T-helper 2 cell treated with Interferon-gamma antibody and Interleukin-4, amounts not matched to agents 5 μg/mL and 100 μg/mL, for 36 hours (primary cell): ENCODE measurements around the gene PLG.
"Not testable (repeated sequence)": the region's sequence is repeated elsewhere in the genome, so short reads cannot be mapped to it uniquely, and the experiment has no call there.

Experiments used
- DNase-seq: peaks from one replicate; pipeline ENCODE4 v3.0.0; 2021; ENCODE audit warnings: low spot score
- H3K27ac Mint-ChIP-seq: one replicate; pipeline ENCODE4 v1.8.0; 2021; ENCODE audit warnings: mild to moderate bottlenecking, mixed read lengths
- H3K27me3 Mint-ChIP-seq: one replicate; pipeline ENCODE4 v1.8.0; 2021; ENCODE audit warnings: low read depth, mixed read lengths
- H3K36me3 Mint-ChIP-seq: one replicate; pipeline ENCODE4 v1.8.0; 2021; ENCODE audit warnings: low read depth, mixed read lengths
- H3K4me1 Mint-ChIP-seq: one replicate; pipeline ENCODE4 v1.8.0; 2021; ENCODE audit warnings: low read depth, mixed read lengths
- H3K4me3 Mint-ChIP-seq: one replicate; pipeline ENCODE4 v1.8.0; 2022; ENCODE audit warnings: mild to moderate bottlenecking, moderate library complexity, mixed read lengths
- H3K9me3 Mint-ChIP-seq: one replicate; pipeline ENCODE4 v1.8.0; 2021; ENCODE audit warnings: mixed read lengths

Gene PLG

DNA sequence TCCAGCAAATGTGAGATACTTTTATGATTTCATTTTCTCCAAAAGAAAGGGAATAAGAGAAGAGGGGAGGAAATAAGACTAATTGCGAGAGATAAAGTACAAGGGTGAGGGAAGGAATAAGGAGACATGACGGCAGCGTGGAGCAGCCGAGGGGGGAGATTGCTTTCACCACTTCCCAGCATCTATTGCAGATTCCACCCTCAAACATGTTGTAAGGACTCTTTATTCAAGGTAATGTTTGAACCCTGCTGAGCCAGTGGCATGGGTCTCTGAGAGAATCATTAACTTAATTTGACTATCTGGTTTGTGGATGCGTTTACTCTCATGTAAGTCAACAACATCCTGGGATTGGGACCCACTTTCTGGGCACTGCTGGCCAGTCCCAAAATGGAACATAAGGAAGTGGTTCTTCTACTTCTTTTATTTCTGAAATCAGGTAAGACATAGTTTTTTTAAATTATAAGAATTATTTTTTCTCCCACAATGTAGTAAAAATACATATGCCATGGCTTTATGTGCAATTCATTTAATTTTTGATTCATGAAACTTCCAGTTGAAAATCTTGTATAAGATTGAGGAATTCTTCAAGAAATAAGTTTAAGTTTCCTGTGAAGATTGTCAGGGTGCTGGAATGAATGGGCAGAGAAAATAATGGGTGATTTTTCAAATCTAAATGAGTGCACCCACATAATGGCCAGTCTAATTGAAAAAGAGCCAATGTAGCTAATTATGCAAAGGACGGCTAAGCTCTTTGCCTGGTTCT is at the start of gene PLG:
Gene PLG (plus strand): TSS at position 327 of the 763 bp plus-strand sequence. CDS start 61 bp downstream, at position 388.
- H3K27me3 Mint-ChIP-seq, H3K4me3 Mint-ChIP-seq, H3K4me1 Mint-ChIP-seq, DNase-seq, H3K36me3 Mint-ChIP-seq, H3K27ac Mint-ChIP-seq, H3K9me3 Mint-ChIP-seq: not testable (repeated sequence)

DNA sequence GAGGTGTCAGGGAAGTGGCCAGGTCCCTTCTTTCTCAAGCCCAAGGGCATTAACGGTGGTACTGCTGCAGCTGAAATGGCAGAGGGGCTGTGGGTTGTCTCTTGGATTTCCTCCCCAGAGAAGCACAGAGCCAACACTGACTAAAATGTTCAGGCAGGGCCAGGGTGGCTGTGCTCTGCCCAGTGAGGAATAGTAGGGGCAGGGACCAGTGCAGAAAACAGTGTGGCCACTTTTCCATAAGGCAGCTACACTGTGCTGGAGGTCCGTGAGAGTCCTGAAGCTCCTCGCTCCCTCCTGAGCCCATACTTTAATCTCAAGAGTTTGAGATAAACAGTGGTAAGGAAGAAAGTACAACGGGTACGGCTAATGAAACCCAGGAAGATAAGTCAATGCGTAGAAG is 42.5 kb upstream of the PLG start:
- no peaks in the 10 kb centered on the region for H3K4me1 Mint-ChIP-seq
- H3K36me3 Mint-ChIP-seq, result no peaks in the 10 kb centered on the region
- peaks cover 5% of the 10 kb centered on the region for H3K9me3 Mint-ChIP-seq
- DNase-seq, result no peak
- no peak overlapping the region for H3K27ac Mint-ChIP-seq
- no peak overlapping the region for H3K4me3 Mint-ChIP-seq
- peaks cover 4% of the 10 kb centered on the region for H3K27me3 Mint-ChIP-seq

DNA sequence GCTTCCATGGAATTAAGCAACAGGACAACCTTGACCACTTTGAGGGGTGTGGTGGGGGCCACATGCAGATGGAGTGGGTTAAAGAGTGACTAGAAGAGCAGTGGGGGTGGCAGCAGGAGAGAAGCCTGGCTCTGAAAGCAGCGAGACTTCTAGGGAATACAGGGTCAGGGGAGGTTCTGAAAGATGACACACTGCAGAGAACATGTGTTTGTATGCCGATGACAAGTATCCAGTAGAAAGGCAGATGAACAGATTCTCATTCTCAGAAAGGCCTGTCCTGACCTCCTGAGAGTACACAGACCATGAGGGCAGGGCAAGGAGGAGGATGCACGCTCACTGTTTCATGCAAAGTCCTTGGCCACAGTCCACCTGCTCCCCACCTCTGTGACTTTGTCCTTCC is 40.8 kb upstream of the PLG start:
- Mint-ChIP-seq H3K27me3 (peaks cover 4% of the 10 kb centered on the region), H3K36me3 (no peaks in the 10 kb centered on the region), H3K4me3 (no peak overlapping the region), H3K27ac (no peak overlapping the region), H3K4me1 (no peaks in the 10 kb centered on the region), H3K9me3 (peaks cover 5% of the 10 kb centered on the region)
- DNase-seq, result no peak

DNA sequence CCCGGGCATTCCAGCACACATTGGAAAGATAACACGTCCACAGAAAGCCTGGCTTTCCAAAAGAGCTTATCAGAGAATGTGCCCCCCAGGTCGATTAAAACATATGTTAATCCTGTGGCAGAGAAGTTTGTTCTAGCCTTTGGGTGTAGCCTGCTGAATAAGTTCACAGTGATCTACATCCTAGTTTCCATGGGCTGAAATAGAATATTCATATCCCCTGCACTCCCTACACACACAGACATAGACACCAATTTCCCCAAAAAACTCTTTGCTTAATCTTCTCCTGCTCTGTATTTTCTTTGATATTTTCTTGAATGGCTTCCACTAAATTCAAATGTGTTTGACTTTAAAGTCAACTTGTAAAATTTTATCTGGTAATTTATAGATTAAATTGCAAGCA is 39.6 kb upstream of the PLG start:
- no peak for DNase-seq
- Mint-ChIP-seq H3K36me3 (no peaks in the 10 kb centered on the region), H3K4me3 (no peak overlapping the region), H3K27ac (no peak overlapping the region), H3K9me3 (no peaks in the 10 kb centered on the region), H3K27me3 (peaks cover 4% of the 10 kb centered on the region), H3K4me1 (no peaks in the 10 kb centered on the region)

DNA sequence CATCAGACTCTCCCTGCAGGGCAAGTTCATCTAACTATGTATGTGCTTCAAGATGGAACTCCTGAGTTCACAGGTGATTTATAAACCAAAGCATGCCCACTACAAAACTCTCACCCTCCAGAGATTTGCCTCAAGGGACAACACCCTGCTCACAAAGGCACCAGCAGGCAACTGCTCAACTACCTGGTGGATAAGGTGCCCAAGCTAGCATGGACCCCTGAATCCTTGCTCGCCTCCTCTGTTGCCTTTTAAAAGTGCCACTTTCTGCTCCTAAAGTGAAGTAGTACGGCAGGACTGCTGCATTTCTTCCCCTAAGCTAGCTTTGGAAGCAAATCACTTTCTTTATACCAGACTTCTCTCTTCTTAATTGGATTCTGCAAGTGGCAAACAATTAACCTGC is 39.2 kb upstream of the PLG start:
- H3K36me3 Mint-ChIP-seq, result no peaks in the 10 kb centered on the region
- no peak for DNase-seq
- H3K4me1 Mint-ChIP-seq, result no peaks in the 10 kb centered on the region
- H3K4me3 Mint-ChIP-seq, result no peak overlapping the region
- no peak overlapping the region for H3K27ac Mint-ChIP-seq
- peaks cover 4% of the 10 kb centered on the region for H3K27me3 Mint-ChIP-seq
- no peaks in the 10 kb centered on the region for H3K9me3 Mint-ChIP-seq

DNA sequence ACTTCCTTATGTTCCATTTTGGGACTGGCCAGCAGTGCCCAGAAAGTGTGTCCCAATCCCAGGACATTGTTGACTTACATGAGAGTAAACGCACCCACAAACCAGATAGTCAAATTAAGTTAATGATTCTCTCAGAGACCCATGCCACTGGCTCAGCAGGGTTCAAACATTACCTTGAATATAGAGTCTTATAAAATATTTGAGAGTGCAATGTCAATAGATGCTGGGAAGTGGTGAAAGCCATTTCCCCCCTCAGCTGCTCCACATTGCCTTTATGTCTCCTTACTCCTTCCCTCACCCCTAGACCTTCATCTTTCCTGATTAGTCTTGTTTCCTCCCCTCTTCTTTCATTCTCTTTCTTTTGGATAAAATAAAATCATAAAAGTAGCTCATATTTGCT is 37.8 kb upstream of the PLG start, which contains the start of gene LPA:
Gene LPA (minus strand): TSS at position 78 of the 400 bp plus-strand sequence. CDS start 61 bp downstream, at position 17.
- H3K9me3 Mint-ChIP-seq, DNase-seq, H3K36me3 Mint-ChIP-seq, H3K27me3 Mint-ChIP-seq, H3K4me3 Mint-ChIP-seq, H3K27ac Mint-ChIP-seq, H3K4me1 Mint-ChIP-seq: not testable (repeated sequence)

DNA sequence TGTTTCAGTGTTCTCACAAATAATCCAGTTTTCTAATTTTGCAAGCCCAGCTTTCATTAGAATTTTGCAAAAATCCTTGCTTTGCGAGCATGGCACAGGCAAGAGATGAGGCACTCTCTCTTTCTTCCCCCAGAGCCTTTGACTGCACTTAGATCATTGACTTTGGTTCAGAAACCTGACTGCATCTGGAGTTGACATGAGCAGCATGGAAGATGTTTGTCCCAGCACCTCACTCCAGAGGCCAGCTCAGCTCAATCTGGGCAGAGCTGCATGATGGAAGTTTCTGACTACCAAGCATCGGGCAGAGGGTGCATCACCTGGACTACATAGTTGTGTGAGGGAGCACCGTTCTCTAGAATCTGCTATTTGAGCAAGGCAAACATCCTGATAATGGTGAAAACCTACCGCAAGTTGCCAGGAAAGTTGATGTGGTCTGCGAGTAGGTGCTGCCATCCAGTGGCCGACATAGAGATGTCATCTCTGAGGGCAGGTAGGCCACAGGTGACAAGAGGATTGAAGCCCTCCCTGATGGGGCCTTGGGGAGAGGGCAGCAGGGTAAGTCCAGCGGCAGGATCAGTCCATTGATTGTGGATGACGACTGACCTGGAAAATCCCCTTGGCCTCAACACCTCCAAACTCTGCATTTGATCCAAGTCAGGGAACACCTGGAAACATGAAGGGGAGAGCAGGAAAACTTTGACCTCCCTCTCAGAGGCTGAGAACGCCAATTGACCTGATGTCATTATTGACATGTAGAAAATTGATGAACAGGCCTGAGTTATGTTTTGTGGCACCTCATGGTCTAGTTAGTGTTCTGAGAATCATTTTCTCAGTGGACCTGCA is 34.2 kb upstream of the PLG start:
- Mint-ChIP-seq H3K36me3 (no peaks in the 10 kb centered on the region), H3K4me3 (no peak overlapping the region), H3K9me3 (no peaks in the 10 kb centered on the region), H3K4me1 (no peaks in the 10 kb centered on the region), H3K27me3 (peaks cover 3% of the 10 kb centered on the region), H3K27ac (no peak overlapping the region)
- peak; percentile 7 for DNase-seq

DNA sequence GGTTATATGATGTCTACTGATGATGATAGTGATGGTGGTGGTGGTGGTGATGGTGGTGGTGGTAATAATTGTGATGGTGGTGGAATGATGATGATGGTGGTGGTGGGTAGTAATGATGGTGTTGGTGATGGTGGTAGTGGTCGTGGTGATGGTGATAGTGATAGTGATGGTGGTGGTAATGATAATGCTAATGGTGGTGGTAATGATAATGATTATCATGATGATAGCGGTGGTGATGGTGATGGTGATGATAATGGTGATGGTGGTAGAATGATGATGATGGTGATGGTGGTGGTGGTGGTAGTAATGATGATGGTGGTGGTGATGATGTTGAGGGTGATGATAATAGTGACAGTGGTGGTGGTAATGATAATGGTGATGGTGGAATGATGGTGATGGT is 33.5 kb upstream of the PLG start:
- Mint-ChIP-seq H3K4me1 (no peaks in the 10 kb centered on the region), H3K27me3 (no peaks in the 10 kb centered on the region), H3K27ac (no peak overlapping the region), H3K36me3 (no peaks in the 10 kb centered on the region), H3K9me3 (no peaks in the 10 kb centered on the region), H3K4me3 (no peak overlapping the region)
- DNase-seq, result no peak

DNA sequence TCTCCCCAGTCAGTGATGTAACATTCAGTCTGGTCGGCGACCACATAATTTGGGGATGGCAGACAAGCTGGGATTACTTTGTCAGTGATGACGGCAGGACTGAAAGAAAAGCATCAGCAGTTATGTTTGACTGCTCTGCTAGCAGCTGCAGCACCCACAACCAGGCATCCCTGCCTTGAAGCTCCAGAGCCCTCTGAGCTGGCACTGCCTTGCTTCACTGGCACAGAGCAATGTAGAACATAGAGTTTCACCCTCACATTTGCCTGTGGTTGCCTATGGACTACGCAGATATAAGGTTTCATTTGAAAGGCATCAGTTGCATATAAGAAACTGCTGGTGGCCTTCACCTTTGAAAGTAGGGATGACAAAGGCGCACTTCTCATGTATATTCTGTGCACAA is 25.6 kb upstream of the PLG start:
- H3K27me3 Mint-ChIP-seq, result peaks cover 16% of the 10 kb centered on the region
- not testable (repeated sequence) for H3K36me3 Mint-ChIP-seq, H3K9me3 Mint-ChIP-seq, H3K4me3 Mint-ChIP-seq, H3K27ac Mint-ChIP-seq, DNase-seq, H3K4me1 Mint-ChIP-seq

DNA sequence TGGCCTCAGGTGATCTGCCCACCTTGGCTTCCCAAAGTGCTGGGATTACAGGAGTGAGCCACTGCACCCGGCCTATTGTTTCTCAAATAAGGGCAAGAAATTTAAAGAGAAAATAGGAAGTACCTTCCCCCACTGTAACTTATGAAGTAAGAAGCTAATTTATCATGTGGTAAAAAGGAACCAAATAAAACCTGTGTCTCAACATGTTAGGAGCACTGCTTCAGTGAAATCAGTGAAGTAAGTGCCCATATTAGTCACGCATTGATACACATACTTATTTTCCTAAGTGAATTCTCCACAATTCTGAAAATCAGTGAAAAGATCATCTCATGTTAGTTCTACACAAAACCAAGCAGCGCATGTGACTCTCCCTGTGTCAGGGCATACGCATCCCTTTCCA is 23.8 kb upstream of the PLG start:
- no peaks in the 10 kb centered on the region for H3K4me1 Mint-ChIP-seq
- H3K9me3 Mint-ChIP-seq, result no peaks in the 10 kb centered on the region
- no peaks in the 10 kb centered on the region for H3K36me3 Mint-ChIP-seq
- no peak for DNase-seq
- peaks cover 16% of the 10 kb centered on the region for H3K27me3 Mint-ChIP-seq
- no peak overlapping the region for H3K4me3 Mint-ChIP-seq
- no peak overlapping the region for H3K27ac Mint-ChIP-seq

DNA sequence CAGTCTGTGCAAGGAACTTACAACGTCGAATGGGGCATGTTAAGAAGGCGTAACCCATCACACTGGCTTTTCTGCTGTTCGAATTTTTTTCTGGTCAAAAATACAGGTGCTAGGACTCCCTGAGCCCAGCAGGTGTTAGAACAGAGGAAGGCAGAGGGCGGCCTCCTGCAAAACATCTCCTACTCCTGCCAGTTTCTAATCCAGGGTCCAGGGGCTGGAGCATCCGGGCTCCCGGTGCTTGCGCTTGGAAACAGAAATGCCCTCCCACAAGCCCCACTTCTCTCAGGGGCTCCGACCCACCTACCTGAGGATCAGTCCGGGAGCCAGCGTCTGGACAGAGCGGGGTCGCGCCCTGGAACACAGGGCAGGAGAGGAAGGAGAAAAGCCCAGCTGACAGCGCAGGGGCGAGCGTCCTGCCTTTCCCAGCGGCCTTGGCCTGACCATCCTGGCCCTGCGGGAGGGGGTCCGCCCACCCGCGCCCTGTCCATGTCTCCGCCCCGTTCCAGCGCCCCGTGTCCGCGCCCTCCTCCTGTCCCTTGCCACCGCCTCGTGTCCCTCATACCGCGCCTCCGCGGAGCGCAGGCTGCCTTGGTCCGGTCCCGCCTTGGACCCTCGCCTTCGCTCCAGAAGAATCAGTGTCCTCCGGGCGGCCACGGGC is 23.2 kb upstream of the PLG start:
- no peak overlapping the region for H3K4me3 Mint-ChIP-seq
- DNase-seq, result no peak
- H3K36me3 Mint-ChIP-seq, result no peaks in the 10 kb centered on the region
- no peaks in the 10 kb centered on the region for H3K4me1 Mint-ChIP-seq
- H3K27ac Mint-ChIP-seq, result no peak overlapping the region
- H3K27me3 Mint-ChIP-seq, result peaks cover 16% of the 10 kb centered on the region
- no peaks in the 10 kb centered on the region for H3K9me3 Mint-ChIP-seq

DNA sequence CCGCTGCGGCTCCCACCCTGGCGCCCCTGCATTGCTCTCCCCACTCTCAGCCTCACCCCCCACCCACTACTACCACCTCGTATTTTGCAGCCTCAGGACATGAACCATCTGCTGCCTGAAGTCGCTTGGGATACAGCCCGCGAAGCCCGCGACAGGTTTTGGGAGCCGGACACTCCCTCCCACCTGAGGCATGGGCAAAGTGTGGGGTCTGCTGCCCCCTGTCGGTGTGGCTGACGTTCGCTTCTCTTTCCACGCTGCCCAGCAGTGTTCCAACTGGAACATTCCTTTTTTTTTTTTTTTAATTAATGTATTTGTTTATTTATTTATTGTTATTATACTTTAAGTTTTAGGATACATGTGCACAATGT is 22.7 kb upstream of the PLG start:
- Mint-ChIP-seq H3K27me3 (peaks cover 14% of the 10 kb centered on the region), H3K9me3 (no peaks in the 10 kb centered on the region), H3K36me3 (no peaks in the 10 kb centered on the region), H3K4me1 (no peaks in the 10 kb centered on the region), H3K4me3 (no peak overlapping the region), H3K27ac (no peak overlapping the region)
- no peak for DNase-seq

DNA sequence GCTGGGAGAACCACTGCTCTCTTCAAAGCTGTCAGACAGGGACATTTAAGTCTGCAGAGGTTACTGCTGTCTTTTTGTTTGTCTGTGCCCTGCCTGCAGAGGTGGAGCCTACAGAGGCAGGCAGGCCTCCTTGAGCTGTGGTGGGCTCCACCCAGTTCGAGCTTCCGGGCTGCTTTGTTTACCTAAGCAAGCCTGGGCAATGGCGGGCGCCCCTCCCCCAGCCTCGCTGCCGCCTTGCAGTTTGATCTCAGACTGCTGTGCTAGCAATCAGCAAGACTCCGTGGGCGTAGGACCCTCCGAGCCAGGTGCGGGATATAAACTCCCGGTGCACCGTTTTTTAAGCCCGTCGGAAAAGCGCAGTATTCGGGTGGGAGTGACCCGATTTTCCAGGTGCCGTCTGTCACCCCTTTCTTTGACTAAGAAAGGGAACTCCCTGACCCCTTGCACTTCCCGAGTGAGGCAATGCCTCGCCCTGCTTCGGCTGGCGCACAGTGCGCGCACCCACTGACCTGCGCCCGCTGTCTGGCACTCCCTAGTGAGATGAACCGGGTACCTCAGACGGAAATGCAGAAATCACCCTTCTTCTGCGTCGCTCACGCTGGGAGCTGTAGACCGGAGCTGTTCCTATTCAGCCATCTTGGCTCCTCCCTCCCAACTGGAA is 16.8 kb upstream of the PLG start:
- DNase-seq, H3K27me3 Mint-ChIP-seq, H3K4me3 Mint-ChIP-seq, H3K4me1 Mint-ChIP-seq, H3K36me3 Mint-ChIP-seq, H3K27ac Mint-ChIP-seq, H3K9me3 Mint-ChIP-seq: not testable (repeated sequence)
